Spinal cord (tissue), 10 donors: ENCODE measurements around the gene RBM15B. TPM values are rescaled to one million over a fixed set of nuclear protein-coding genes. Genes with fewer than 3 reads are reported as not detected.

Source experiments
- DNase-seq, 6 donors: peaks; one replicate each; pipeline versions ENCODE4 v3.0.0 to v3.0.0-alpha.2; 2013 to 2015; ENCODE audit warnings: low spot score in 6 of 6, low read depth in 4 of 6
- H3K27ac ChIP-seq: one replicate; pipeline ENCODE4 v1.5.1; 2013; ENCODE audit warnings: low read depth, low read length, control low read depth
- H3K27me3 ChIP-seq: one replicate; pipeline ENCODE4 v1.6.1; 2013; ENCODE audit warnings: low read length; ENCODE audit not compliant: control insufficient read depth, insufficient read depth
- H3K36me3 ChIP-seq: one replicate; pipeline ENCODE4 v1.6.1; 2013; ENCODE audit warnings: low read length; ENCODE audit not compliant: control insufficient read depth, insufficient read depth
- H3K4me1 ChIP-seq: one replicate; pipeline ENCODE4 v1.6.1; 2013; ENCODE audit warnings: low read length; ENCODE audit not compliant: control insufficient read depth, insufficient read depth
- H3K4me3 ChIP-seq: one replicate; pipeline ENCODE4 v1.5.1; 2013; ENCODE audit warnings: low read depth, low read length, control low read depth
- H3K9me3 ChIP-seq: one replicate; pipeline ENCODE4 v1.6.1; 2013; ENCODE audit warnings: low read length; ENCODE audit not compliant: control insufficient read depth, insufficient read depth
- WGBS: methylation state at CpG from one replicate; pipeline ENCODE4 v1.1.5; 2013; ENCODE audit warnings: missing lambda C conversion rate; ENCODE audit not compliant: insufficient coverage; 5-methylcytosine and 5-hydroxymethylcytosine counted together
- long read RNA-seq, 4 donors: transcript quantifications; one replicate each; lab custom pipeline, GENCODE V29; 2026
- polyA plus RNA-seq, 2 donors: library from polyadenylated mRNA; unstranded; fragments of 120-200 nt; gene quantifications; one replicate each; pipeline ENCODE4 v1.2.1, GENCODE V29; 2013; ENCODE audit not compliant: insufficient read length in 2 of 2
- total RNA-seq, 2 donors: library from RNA; depleted of rRNA in 1 of 2; stranded (reverse); fragments of 120-200 nt in 1 of 2; fragments of >200 nt in 1 of 2; gene quantifications; one replicate each; pipeline versions ENCODE4 v1.2.3 to v1.2.4, GENCODE V29; 2013 to 2014
- donor health status: healthy.

Gene RBM15B
- 10 to 100 TPM; 13.5 to 20.9 TPM for total RNA-seq
- polyA plus RNA-seq = 10 to 100 TPM; 29.9 to 33.5 TPM
- long read RNA-seq, donor 1, full-length matches to known transcripts = 93 of 93 reads
- long read RNA-seq, donor 1, partial matches to known transcripts = 0 of 93 reads
- long read RNA-seq, donor 1, other reads (novel, unspliced or antisense) = 0 of 93 reads
- long read RNA-seq, donor 2, full-length matches to known transcripts = 41 of 41 reads
- long read RNA-seq, donor 2, partial matches to known transcripts = 0 of 41 reads
- long read RNA-seq, donor 2, other reads (novel, unspliced or antisense) = 0 of 41 reads
- long read RNA-seq, donor 3, full-length matches to known transcripts = 60 of 60 reads
- long read RNA-seq, donor 3, partial matches to known transcripts = 0 of 60 reads
- long read RNA-seq, donor 3, other reads (novel, unspliced or antisense) = 0 of 60 reads
- long read RNA-seq, donor 4, full-length matches to known transcripts = 135 of 135 reads
- long read RNA-seq, donor 4, partial matches to known transcripts = 0 of 135 reads
- long read RNA-seq, donor 4, other reads (novel, unspliced or antisense) = 0 of 135 reads

- WGBS = under 1% methylated on average over 83 of the region's 83 CpGs
- DNase-seq = peak; percentile 74 to 99 (median 92)
- peaks cover 59% of the 10 kb centered on the region for H3K4me1 ChIP-seq
- H3K4me3 ChIP-seq = peak within 1 kb of the TSS; percentile 58
- H3K9me3 ChIP-seq = no peaks in the 10 kb centered on the region
- H3K36me3 ChIP-seq = peaks cover 69% of the 10 kb centered on the region
- no peaks in the 10 kb centered on the region for H3K27me3 ChIP-seq
- H3K27ac ChIP-seq = peak within 1 kb of the TSS; percentile 43
These were observed at the start of gene RBM15B for GRCh38 chr3:51391075-51391565. Gene RBM15B, plus strand, starts transcription at chr3:51391285. Its CDS starts 115 bp downstream, at chr3:51391400.

- H3K9me3 ChIP-seq = no peaks in the 10 kb centered on the region
- peaks cover 17% of the 10 kb centered on the region for H3K36me3 ChIP-seq
- peaks cover 5% of the 10 kb centered on the region for H3K4me1 ChIP-seq
- H3K27ac ChIP-seq = no peak overlapping the region
- DNase-seq = no peak
- no peak overlapping the region for H3K4me3 ChIP-seq
- no peaks in the 10 kb centered on the region for H3K27me3 ChIP-seq
- WGBS = 97% methylated on average over 5 of the region's 7 CpGs
These were observed 47.0 kb upstream of the RBM15B start for GRCh38 chr3:51343918-51344687.

GRCh38 chr3:51350751-51351150 is 40.3 kb upstream of the RBM15B start:
- peaks cover 18% of the 10 kb centered on the region for H3K36me3 ChIP-seq
- peaks cover 7% of the 10 kb centered on the region for H3K4me1 ChIP-seq
- no peak overlapping the region for H3K4me3 ChIP-seq
- H3K27me3 ChIP-seq = no peaks in the 10 kb centered on the region
- no CpG with 5 or more reads among the region's 1 CpG for WGBS
- no peak for DNase-seq
- no peak overlapping the region for H3K27ac ChIP-seq
- H3K9me3 ChIP-seq = no peaks in the 10 kb centered on the region

GRCh38 chr3:51353131-51353530 is 38.0 kb upstream of the RBM15B start:
- H3K36me3 ChIP-seq = peaks cover 32% of the 10 kb centered on the region
- DNase-seq = no peak
- no peak overlapping the region for H3K27ac ChIP-seq
- peaks cover 7% of the 10 kb centered on the region for H3K4me1 ChIP-seq
- no peaks in the 10 kb centered on the region for H3K9me3 ChIP-seq
- WGBS = 90% methylated on average over 2 of the region's 4 CpGs
- no peak overlapping the region for H3K4me3 ChIP-seq
- no peaks in the 10 kb centered on the region for H3K27me3 ChIP-seq

GRCh38 chr3:51353691-51354090 is 37.4 kb upstream of the RBM15B start:
- peak in 2 of 6 donors; percentile 1 to 15 for DNase-seq
- peaks cover 7% of the 10 kb centered on the region for H3K4me1 ChIP-seq
- H3K4me3 ChIP-seq = no peak overlapping the region
- H3K36me3 ChIP-seq = peaks cover 38% of the 10 kb centered on the region
- H3K9me3 ChIP-seq = no peaks in the 10 kb centered on the region
- WGBS = no CpG with 5 or more reads among the region's 1 CpG
- no peak overlapping the region for H3K27ac ChIP-seq
- H3K27me3 ChIP-seq = no peaks in the 10 kb centered on the region

GRCh38 chr3:51354172-51354571 is 36.9 kb upstream of the RBM15B start:
- Histone ChIP-seq H3K9me3 (no peaks in the 10 kb centered on the region), H3K36me3 (peaks cover 41% of the 10 kb centered on the region), H3K27ac (no peak overlapping the region), H3K4me1 (peaks cover 7% of the 10 kb centered on the region), H3K27me3 (no peaks in the 10 kb centered on the region), H3K4me3 (no peak overlapping the region)
- 100% methylated on average over 2 of the region's 2 CpGs for WGBS
- DNase-seq = no peak

- peak in 2 of 6 donors; percentile 23 to 28 for DNase-seq
- Histone ChIP-seq H3K27me3 (no peaks in the 10 kb centered on the region), H3K4me1 (peaks cover 7% of the 10 kb centered on the region), H3K27ac (no peak overlapping the region), H3K36me3 (peaks cover 45% of the 10 kb centered on the region), H3K4me3 (no peak overlapping the region), H3K9me3 (no peaks in the 10 kb centered on the region)
- WGBS = 55% methylated on average over 6 of the region's 9 CpGs
These were observed 36.1 kb upstream of the RBM15B start for GRCh38 chr3:51354731-51355615.

GRCh38 chr3:51355891-51356578 is 35.0 kb upstream of the RBM15B start:
- H3K27me3 ChIP-seq = no peaks in the 10 kb centered on the region
- H3K9me3 ChIP-seq = no peaks in the 10 kb centered on the region
- 78% methylated on average over 7 of the region's 8 CpGs for WGBS
- H3K36me3 ChIP-seq = peaks cover 54% of the 10 kb centered on the region
- peaks cover 7% of the 10 kb centered on the region for H3K4me1 ChIP-seq
- no peak overlapping the region for H3K27ac ChIP-seq
- H3K4me3 ChIP-seq = no peak overlapping the region
- DNase-seq = no peak
